GM21367 (cell line): ENCODE results near the gene C11orf42.
A peak's percentile ranks its signal among the peaks of the same experiment; 100 is the strongest.

ENCODE experiments used
- ATAC-seq: cut with Tn5 transposase; IDR thresholded peaks from one replicate; pipeline ENCODE4 v1.9.1; 2021; ENCODE audit not compliant: unreplicated experiment

C11orf42 gene, protein sequence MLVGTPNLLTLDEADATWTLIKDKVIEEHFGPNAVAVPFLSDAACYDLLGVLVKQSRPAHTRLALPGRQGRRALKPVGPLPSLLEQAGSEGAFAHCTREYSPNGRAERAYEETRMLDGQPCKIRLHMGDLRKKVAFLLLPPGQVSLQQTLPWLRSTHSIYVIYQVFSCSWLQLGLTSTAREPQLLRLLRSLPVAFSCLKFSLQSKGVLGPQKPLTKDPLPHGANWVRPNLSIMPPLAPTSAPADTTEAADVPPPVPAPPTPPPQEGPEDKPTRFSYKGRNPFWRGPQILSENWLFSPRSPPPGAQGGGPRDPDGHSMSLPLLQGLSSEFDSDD

DNA sequence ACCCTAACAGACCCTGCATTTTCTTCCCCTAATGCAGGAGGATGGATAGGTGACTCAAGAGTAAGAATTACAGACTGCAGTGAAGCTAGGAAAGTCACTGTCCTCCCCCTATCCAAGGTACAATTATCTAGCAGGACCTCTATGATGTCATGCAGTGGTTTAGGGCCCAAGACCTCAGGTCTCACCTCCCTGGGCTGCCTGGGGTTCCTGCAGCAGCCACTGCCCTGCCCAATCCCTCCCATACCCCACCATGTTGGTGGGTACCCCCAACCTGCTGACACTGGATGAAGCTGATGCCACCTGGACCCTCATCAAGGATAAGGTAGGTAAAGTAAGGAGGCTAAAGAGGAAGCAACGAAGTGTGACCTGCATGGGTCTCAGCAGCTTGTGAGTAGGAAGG is at the start of gene C11orf42:
Gene C11orf42, plus strand, starts transcription at position 192 of the 400 bp plus-strand sequence. Its CDS starts 59 bp downstream, at position 251.
- no peak for ATAC-seq

DNA sequence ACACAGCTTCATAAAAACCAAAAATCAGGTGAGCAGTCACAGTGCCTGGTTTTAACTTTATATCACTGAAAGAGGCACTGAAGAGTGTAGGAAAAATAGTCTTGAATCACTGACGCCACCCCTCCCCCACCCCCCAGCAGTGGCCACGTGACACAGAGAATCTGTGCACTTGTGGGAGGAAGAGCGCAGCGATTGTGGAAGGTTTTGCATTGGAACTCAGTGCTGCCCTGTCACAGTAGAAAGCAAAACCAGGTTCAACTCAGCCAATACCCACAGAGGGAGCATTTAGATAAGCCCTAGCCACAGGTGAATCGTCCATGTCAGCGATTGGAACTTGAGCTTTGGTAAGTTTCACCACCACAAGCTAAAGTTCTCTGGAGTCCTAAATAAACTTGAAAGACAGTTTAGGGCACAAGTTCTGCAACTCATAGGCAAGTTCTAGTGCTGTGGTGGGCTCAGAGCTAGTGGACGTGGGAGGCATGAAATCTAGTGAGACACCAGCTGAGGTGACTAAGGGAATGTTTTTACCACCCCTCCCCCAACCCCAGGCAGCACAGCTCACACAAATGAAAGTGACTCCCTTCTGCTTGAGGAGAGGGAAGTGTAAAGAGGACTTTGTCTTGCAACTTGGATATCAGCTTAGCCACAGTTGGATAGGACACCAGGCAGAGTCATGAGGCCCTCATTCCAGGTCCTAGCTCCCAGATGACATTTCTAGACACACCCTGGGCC is 48.6 kb upstream of the C11orf42 start:
- ATAC-seq, result no peak

DNA sequence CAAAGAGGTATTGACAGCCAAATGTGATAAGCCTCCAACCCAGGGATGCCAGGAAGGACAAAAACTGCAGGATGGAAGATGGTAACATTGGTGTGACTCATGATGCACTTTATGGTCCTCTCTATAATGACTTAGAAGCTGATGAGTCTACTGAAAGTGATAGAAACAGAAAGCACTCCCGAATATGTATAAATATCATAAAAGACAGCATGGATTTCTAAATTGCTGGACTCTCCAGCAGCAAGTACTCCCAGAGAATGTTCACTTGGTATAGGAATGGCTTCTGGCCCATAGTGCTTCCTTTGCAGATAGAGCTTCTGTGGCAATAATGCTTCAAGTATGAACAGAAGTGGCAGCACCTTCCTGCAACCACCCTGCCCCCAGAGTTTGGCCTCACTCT is 35.1 kb upstream of the C11orf42 start, which contains the start of gene OR52B2:
Gene OR52B2, minus strand, starts transcription at position 101 of the 400 bp plus-strand sequence. Its CDS starts 0 bp downstream, at position 101.
- ATAC-seq, result no peak

DNA sequence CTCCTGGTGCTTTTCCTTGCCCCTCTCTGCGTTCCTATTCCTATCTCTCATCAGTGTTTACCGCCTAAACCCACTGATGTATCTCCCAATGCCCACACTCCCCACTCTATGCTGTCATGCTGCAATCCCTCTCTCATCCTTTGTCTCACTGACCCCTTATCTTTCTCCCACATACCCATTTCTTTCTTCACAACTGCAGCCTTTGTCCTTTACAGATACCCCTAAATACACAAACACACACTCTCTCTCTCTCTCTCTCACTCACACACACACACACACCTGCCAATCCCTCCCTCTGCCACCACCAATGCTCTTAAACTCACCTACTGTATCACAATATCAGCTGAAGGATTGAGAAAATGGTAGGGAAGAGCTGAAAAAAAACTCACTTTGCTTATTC is 29.9 kb upstream of the C11orf42 start:
- no peak for ATAC-seq

DNA sequence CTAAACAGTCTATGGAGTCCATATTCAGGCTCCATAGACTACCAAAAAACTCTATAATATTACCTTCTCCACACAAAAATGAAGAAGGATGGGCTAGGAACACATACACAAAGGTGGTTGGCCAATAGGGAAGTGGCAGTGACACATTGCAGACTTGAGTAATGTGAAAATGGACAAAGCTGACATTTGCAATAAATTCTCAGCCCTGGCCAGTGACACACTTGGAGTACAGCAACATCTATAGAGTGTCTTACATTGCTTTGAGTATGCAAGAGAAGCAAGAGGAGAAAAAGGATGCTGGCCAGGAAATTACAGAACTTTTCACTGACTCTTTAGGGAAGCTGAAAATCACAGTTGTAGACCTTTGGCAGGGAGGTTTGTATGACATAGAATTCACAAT is 13.6 kb upstream of the C11orf42 start:
- no peak for ATAC-seq

DNA sequence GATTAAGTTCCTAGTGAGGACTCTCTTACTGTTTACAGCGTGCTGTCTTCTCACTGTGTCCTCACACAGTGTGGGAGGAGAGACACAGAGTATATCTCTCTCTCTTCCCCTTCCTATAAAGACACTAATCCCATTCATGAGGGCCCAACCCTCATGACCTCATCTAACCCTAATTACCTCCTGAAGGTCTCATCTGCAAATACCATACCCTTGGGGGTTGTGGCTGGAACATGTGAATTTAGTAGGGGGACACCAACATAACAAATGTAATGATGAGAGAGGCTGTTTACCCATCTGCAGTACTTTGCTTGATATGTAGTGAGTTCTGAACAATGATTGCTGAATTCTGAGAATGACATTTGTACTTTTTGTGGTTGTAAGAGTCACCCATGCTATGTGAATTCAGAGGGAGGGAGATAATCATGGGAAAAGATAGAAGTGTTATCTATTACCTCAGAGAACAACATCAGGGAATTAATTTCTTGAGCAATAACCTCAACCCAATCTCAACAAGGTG is 11.2 kb upstream of the C11orf42 start:
- no peak for ATAC-seq

DNA sequence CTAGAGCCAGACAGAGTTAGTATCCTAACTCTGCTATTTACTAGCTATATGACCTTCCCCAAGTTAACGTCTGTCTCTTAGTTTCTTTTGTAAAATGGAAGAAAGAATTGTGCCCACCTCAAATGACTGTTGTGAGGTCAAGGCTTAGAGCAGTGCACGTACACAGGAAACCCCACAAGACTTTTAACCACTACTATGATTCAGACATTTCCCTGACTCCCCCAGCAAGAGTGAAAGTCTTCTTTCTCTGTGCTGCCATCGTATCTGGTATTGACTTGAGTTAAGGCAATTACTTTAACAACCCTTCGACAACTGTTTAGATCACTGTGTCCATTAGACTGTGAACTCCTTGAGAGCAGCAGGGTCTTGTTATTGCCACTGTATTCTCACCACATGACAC is 9.0 kb upstream of the C11orf42 start:
- no peak for ATAC-seq

DNA sequence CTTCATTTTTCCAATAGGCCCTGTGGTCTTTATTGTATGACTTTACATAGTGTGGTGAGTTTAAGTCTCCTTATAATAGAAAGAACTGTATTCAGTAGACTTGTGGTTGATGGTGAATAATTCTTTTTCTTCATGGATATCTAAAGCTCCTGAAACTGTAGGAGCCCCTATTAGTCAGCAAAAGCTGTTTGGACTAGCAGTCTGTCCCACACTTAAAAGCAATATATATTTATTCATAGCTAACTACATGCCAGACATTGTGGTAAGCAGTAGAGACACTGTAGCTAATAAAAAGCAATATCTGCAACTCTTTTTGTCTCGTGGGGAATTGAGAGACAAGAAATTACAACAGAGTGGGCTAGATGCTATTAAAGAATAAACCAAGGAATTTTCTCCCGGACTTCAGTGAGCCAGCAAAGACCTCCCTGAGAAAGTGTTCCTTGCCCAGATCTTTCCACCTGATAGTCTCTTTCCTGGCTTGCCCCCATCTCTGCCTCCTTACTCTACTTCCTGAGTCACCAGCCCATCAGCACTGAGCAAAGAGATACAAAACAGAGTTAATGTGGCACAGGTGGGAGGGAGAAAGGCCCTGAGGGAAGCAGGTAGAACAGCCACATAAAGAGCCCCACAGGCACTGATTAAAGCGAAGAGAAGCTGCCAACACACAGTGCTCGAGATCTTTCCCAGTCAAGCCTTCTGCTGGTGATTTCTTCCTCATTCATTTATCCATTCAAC is 7.7 kb upstream of the C11orf42 start:
- ATAC-seq, result no peak

DNA sequence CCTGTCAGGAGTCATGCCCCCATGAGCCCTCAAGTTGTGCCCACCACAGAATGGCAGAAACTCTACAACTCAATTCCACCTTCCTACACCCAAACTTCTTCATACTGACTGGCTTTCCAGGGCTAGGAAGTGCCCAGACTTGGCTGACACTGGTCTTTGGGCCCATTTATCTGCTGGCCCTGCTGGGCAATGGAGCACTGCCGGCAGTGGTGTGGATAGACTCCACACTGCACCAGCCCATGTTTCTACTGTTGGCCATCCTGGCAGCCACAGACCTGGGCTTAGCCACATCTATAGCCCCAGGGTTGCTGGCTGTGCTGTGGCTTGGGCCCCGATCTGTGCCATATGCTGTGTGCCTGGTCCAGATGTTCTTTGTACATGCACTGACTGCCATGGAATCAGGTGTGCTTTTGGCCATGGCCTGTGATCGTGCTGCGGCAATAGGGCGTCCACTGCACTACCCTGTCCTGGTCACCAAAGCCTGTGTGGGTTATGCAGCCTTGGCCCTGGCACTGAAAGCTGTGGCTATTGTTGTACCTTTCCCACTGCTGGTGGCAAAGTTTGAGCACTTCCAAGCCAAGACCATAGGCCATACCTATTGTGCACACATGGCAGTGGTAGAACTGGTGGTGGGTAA is 6.1 kb upstream of the C11orf42 start, which contains the start of gene OR52W1:
Gene OR52W1, plus strand, starts transcription at position 51 of the 637 bp plus-strand sequence. Its CDS starts 0 bp downstream, at position 51.
- no peak for ATAC-seq

DNA sequence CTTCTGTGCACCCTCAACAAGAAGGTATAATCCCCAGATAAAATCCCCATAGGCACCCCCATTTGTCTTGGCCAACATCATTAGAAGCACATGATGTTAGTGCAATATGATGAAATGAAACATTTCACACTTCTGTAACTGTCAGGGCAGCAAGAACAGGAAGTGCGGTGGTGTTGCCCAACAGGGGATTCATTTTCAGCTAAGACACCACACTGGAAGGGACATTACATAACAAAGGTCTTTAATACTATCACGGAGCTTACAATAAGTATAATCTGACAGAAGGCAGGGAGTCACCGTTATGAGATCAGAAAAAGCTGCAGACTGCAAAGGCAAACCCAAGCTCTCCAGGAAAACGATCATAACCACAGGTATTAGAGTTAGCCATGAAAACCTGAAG is 4.4 kb upstream of the C11orf42 start:
- ATAC-seq, result no peak

DNA sequence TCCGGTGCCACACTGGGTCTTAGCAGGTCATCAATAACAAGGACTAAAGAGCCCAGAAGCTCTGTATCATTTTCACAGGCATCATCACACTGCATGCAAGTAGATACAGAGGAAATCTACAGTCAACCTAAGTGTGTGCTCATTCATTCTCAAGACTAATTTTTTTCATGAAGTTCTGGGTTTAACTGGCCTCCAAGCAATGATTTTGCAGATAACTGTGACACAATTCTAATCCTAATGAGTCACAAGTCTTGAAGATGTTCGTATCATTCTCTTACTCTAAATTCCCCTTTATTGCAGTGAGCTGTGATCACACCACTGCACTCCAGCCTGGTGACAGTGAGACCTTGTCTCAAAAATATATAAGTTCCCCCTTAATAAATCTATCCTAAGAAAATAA is 3.9 kb upstream of the C11orf42 start:
- no peak for ATAC-seq

DNA sequence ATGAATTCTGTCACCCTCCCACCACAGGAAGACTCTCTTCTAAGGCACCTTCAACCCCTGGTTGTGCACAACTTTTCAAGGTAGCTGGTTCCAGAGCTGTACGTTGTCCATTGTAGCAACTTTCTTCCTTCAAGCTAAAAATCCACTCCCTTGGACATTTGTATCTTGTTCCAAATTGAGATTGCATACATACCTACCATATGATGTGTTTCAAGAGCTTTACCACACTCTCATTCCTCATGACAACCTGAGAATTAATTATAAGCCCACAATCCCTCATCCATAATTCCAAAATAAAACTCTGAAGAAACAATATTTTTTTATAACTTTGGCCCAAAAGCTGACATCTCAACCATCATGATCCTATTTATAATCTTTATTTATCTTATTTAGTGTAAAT is 3.3 kb upstream of the C11orf42 start:
- no peak for ATAC-seq

DNA sequence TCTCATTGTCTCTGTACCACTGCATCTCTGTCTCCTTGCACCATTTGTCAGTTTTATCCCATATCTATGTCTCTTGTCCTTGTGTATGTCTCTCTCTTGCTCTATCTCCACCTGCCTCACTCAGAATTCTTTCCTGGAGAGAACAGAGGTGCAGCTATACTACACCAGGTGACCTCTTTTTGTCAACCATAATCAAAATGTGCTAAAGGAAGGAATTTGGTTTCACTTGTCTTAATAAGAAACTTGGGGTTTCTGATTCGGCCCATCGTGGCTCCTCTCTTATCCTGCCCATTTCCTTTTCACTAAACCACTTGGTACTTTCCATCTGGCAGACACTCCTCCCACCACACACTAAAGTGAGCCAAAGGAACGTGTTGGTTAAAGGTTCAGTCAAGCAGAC is 2.0 kb upstream of the C11orf42 start:
- peak; percentile 47 for ATAC-seq

DNA sequence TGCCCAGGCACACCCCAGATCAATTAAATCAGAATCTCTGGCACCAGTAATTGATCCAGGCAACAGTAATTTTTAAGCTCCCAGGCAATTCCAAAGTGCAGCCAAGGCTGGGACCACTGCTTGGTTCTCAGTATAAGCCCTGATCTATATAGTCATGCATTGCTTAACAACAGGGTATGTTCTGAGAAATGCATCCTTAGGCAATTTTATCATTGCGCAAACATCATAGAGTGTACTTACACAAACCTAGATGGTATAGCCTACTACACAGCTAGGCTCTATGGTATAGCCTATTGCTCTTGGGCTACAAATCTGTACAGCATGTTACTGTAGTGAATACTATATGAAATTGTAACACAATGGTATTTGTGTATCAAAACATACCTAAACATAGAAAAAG is 651 bp upstream of the C11orf42 start:
- no peak for ATAC-seq

DNA sequence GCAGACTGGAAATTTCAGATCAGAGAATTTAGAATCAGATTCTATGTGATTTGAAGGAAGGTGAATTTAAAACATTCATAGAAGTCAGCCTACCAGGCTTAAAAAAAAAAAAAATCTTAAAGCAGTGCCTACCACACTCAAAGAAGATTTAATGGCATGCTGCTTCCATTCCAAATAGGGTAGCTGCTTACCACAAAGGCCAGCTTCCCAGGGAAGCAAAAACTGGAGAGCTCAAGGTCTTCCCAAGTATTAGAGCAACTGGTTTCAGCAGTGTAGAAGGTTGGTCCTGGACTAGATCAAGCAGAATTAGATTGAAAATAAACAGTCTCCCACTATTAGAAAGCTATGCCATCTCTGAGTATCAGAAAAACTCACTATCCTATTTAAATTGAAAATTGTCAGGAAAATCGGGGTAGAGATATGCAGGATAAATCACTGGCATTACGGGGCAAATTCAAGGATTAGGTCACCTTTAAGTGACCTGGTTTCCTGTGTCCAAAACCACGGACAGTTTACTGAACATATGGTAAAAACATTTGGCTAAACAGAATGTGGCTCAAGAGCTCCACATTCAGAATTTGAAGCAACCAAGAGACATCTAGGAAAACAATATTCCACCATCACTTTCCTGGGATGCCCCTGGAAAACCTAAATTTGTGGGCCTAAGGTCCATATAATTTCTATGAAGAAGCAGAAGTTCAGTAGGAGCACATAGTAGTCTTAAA is 1.3 kb downstream of the C11orf42 start:
- no peak for ATAC-seq

DNA sequence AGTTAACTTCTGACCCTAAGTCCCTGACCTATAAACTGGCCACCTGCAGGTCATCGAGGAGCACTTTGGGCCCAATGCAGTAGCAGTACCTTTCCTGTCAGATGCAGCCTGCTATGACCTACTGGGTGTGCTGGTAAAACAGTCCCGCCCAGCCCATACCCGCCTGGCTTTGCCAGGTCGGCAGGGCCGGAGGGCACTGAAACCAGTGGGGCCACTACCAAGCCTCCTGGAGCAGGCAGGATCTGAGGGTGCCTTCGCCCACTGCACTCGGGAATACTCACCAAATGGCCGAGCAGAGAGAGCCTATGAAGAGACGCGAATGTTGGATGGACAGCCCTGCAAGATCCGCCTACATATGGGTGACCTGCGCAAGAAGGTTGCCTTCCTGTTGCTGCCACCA is 4.4 kb downstream of the C11orf42 start:
- ATAC-seq, result no peak

DNA sequence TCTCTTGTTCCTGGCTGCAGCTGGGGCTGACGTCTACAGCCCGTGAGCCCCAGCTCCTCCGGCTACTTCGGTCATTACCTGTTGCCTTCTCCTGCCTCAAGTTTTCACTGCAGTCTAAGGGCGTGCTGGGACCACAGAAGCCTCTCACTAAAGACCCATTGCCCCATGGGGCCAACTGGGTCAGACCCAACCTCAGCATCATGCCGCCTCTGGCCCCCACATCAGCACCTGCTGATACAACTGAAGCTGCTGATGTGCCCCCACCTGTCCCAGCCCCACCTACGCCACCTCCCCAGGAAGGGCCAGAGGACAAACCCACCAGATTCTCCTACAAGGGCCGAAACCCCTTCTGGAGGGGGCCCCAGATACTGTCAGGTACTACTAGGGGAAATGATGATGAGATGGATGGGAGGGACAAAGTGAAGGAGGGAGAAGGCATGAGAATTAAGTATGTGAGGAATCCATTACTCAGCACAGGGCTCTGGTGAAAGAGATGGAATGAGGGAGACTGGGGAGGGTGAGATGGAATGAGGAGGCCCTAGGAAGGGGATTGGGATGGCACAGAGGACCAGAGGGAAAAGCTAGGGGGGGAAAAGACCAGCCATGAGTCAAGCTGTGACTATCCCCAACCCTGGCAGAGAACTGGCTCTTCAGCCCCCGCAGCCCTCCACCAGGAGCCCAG is 5.1 kb downstream of the C11orf42 start:
- no peak for ATAC-seq

DNA sequence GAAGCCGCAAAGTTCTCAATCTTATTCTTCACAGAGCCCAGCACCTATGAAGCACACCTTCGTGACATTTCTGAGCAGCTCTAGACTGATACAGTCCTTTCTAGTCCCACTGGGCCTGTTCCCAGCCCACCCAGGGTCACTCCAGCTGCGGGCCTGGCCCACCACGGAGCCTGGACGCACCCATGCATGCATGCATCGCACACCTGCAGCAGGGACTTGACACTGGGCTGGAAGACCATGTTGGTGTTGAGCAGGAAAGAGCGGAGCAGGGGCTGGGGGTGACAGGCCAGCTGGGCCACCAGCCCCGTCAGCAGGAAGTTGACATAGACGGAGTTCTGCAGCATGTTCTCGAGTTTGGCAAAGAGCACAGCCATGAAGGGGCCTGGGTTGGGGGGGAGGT is 9.2 kb downstream of the C11orf42 start:
- ATAC-seq, result no peak

DNA sequence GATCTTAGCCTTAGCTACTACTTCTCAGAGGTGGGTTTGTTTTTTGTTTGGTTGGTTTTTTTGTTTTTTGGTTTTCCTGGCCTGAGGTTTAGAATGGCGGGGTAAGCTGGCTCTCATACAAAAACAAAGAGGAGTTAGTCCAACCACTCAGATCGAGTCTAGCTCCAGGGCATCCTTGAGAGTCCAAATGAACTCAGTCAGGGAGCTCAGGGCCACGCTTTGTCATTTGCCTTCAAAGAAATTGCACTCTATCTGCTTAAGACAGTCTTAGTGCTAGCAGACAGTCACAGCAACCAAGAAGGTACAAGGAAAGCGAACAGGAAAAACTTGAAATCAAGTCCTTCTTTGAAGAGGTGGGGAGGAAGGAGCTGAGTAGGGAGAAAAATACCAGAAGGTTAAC is 11.1 kb downstream of the C11orf42 start:
- no peak for ATAC-seq

DNA sequence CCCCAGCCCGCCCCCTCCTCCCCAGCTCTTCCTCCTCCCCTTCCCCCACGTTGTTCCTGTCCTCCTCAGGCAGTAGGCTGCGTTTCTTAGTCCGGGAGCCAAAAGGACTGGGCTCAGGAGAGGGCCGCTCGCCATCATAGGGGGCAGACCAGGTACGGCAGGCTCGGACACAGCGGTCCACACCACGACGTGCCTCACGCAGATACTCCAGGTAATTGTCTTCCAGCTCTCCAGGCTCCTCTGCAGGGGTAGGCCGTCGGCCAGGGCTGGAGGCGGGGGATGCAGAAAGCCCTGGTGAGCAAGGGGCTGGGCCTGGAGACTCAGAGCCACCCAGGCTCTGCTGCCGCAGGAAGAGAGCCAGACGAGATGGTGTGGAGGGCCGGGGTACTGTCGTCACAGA is 12.4 kb downstream of the C11orf42 start:
- ATAC-seq, result no peak
